Activated naive CD8-positive, alpha-beta T cell treated with anti-CD3 and anti-CD28 coated beads, Interleukin-2, amount 50 U/mL, for 16 hours (primary cell): ENCODE data around the gene RHOF.

ENCODE experiments used
- DNase-seq: peaks from one replicate; pipeline ENCODE4 v3.0.0-alpha.2; 2020; ENCODE audit warnings: low read depth, low spot score

The RHOF gene, protein sequence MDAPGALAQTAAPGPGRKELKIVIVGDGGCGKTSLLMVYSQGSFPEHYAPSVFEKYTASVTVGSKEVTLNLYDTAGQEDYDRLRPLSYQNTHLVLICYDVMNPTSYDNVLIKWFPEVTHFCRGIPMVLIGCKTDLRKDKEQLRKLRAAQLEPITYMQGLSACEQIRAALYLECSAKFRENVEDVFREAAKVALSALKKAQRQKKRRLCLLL

DNA sequence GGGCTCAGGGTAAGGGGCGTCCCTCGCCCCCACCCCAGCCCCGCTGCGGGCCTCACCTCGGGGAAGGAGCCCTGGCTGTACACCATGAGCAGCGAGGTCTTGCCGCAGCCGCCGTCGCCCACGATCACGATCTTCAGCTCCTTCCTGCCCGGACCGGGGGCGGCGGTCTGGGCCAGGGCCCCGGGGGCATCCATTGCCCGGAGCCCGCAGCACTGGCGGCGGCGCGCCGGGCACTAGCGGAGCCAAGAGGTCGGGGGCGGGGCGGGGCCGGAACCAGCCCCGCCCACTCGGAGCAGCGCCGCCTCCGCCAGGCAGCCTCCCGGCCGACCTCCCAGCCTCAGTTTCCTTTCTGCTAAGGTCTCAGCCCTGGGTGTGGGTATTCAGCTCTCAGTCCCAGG is at the start of gene RHOF:
RHOF (minus strand) TSS at position 249 of the 398 bp plus-strand sequence; CDS start at position 194, 55 bp downstream.
- no peak for DNase-seq

DNA sequence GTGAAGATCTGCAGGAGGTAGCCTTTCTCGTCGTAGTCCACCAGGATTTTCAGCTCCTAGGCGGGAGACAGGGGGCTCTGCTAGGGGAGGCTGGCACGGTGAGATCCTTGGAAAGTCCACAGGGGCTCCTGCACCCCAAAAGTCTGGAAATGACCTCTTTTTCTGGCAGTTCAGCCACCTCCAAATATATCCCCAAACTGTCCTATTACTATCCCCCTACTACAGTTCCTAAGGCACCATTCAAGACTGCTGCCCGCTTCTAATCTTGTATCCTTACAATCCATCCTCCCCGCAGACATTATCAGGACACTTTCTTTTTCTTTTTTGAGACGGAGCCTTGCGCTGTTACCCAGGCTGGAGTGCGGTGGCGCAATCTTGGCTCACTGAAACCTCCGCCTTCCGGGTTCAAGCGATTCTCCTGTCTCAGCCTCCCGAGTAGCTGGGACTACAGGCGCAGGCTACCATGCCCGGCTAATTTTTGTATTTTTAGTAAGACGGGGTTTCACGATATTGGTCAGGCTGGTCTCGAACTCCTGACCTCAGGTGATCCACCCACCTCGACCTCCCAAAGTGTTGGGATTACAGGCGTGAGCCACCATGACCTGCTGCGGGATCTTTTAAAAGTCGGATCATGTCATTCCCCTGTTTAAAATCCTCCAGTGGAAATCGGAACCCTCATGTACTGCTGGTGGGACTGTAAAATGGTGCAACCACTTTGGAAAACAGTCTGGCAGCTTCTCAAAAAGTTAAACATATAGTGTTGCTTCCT is 46.7 kb upstream of the RHOF start:
- no peak for DNase-seq

DNA sequence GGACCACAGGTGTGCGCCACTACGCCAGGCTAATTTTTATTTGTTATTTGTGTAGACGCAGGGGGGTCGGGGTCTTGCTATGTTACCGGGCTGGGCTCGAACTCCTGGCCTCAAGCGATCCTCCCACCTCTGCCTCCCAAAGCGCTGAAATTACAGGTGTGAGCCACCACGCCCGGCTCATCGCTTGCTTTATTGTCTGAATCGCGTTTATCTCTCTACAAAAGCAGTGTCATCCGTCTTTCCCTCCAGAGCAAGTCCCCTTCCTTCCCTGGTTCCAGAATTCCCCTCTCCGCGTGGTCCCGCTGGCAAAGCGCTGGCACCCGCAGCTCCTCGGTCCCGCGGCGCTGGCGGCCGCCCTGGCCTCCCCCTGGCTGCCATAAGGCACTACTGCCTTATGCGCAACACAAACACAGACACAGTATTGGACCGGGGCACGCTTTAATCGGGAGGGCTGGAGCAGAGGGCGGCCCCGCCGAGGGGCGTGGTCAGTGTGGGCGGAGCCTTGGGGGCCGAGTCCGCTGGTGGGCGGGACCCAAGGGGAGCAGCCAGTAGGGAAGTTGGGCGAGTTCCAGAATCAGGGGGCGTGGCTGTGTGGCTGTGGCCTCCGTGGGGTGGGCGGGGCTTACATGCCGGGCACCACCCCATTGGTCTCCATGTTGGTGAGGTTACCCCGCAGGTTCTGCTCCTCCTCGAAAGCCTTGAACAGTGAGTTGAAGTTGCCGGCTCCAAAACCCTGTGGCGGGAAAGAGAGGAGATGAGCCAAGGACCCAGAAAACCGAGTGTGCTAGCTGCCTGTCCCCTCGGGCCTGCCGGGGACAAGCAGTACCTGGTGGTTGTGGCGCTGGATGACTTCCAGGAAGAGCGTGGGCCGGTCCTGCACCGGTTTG is 45.9 kb upstream of the RHOF start:
- DNase-seq = peak; percentile 99

DNA sequence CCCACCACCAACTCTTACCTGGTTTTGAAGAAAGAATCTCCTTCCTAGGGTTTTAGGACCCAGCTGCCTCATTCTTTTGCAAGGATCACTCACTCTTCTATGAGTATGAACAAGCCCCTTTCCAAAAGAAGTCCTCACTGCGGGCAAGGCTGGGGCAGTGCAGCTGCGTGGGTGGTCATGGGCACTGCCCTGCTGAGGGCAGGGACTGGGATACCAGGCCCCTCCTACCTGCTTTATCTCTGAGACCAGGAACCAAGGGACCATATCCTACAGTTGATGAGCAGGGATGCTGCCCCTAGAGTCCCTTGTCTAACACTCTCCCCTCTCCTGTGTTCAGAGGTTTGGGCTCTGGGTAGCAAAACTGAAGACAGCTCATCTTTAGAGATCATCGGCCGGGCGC is 44.6 kb upstream of the RHOF start:
- DNase-seq = no peak

DNA sequence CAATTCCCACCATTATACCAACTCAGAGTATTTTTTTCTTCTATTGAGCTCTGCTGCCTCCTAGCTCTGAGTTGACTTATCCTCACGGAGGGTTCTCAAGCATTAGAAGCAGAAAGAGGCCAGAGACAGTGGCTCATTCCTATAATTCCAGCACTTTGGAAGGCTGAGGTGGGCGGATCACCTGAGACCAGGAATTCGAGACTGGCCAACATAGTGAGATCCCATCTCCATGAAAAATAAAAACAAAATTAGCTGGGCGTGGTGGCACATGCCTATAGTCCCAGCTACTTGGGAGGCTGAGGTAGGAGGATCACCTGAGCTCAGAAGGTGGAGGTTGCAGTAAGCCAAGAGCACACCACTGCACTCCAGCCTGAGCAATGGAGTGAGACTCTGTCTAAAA is 44.2 kb upstream of the RHOF start:
- no peak for DNase-seq

DNA sequence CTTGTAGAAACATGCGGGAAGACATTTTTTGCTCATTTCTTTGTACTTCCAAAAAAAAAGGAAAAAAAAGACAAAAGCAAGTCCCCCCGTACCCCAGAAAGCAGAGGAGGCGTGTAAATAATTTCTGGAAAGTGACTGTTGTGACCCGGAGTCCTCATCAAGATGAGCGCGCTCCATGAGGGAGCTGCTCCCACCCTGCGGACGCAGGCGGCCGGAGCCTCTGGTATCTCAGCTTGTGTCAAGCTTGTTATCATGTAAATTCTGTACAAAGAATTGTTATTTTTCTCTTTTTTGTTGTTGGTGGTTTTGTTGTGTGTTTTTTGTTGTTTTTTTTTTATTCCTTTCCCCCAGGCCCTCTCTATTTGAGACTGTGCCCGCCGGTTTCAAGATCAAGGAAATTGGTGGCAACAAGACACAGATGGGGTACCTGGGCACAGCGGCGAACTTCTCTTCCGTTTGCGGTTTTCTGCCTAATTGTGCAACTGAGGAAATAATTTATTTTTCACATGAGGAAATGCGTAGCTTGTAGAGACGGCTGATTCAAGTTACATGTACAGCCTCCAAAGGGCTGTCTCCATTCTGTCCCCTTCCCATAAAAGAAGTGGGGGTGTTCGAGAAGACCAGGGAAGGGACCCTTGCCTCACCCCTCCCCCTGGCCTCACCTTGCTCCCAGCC is 38.2 kb upstream of the RHOF start:
- DNase-seq = no peak

DNA sequence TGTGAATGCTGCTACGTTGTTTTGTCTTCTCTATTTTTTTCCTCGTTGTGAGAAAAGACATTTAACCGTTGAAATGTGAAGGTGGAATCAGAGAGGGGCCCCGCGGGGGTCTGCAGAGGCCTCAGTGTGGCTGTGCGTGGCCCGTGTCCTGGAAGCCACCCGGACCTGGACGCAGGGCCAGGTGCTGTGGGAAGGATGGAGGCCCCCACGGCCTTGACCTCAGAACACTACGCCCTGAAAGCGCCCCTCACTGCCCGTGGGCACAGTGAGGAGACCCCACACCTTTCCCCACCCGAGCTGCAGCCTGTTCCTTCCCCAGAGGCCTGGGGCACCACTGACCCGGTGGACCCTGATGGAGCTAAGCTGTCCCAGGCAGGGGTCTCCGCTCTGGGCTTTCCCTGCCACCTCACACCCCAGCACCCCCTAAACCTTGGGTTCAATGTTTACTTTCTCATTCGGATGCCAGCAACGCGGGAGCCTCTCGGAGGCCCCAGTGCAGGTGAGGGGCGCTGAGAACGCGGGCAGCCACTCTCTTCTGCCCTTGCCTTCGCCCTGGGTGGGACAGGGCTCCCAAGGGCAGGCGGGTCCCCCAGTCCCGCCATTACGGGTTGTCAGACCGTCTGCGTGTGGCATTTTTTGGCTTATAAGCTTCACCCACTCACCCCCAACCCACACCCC is 37.2 kb upstream of the RHOF start:
- no peak for DNase-seq

DNA sequence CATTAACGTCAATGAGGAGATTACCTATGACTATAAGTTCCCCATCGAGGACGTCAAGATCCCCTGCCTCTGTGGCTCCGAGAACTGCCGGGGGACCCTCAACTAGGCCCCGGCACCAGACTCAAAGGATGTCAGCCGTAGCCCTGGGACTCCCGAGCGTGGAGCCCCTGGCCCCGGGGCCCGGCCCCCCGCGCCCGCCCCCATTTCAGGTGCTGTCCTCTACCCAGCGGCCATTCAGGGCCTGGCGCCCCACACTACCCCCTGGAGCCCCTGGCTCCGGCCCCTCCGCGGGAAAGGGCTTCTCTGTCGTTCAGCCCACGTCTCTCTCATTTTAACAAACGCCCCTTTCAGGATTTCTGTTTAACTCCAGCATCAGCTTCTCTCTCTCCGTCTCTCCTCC is 36.6 kb upstream of the RHOF start:
- DNase-seq = no peak

DNA sequence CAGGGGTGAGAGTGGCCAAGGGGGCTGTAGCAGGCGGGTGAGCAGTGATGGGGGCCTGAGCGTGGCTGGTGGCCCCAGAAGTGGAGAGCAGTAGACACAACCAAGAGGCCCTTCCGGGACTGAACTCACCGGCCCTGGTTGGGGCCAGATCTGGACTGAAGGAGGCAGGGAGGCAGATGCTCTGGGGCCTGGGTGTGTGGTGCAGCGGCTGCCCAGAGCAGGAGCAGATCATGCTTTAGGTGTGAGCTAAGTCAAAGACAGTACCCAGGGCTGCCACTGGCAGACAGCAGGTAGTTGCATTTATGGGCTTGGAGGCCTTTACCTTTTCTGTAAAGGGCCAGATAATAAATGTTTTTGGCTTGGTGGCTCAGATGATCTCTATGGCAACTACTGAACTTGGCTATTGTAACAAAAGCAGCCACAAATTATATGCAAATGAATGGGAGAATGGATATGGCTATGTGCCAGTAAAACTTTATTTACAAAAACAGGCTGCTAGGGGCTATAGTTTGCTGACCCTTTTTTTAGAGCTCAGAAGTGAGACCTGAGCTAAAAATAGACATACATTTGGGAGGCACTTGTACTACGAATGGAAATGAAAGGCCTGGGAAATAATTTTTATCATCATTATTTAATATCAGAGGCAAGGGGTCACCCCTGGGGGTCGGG is 35.9 kb upstream of the RHOF start:
- no peak for DNase-seq

DNA sequence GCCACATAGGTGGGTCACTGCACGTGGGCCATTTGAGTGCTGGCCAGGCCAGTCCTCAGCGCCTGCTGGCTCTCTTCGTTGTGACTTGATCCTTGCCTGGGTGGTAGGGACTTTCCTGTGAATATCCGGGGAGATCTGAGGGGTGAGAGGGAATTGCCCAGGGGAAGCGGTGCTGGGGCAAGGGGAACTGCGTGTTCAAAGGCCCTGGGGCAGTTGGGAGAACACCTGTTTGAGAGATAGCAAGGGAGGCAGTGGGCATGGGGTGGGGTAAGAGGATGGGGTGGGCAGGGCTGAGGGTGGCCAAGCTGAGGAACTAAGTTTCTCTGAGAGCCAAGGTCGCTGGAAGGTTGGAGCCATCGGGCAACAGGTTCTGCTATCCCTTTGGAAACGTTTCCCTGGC is 35.3 kb upstream of the RHOF start:
- DNase-seq = no peak

DNA sequence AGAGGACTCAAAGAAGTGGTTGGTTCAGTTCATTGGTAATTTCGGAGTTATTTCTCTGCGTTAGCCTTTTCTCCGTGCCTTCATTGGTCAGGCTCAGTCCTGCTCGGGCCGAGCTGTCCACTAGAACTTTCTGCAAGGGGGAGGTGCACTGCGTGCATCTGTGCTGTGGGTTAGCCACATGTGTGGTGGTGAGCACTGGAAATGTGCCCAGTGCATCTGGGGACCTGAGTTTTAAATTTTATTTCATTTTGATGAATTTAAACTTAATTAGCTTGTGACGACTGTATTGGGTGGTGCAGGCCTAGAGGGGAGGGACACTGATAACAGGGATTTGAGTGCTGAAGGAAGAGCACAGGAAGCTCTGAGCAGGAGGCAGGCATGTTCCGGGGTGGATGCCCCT is 34.8 kb upstream of the RHOF start:
- no peak for DNase-seq

DNA sequence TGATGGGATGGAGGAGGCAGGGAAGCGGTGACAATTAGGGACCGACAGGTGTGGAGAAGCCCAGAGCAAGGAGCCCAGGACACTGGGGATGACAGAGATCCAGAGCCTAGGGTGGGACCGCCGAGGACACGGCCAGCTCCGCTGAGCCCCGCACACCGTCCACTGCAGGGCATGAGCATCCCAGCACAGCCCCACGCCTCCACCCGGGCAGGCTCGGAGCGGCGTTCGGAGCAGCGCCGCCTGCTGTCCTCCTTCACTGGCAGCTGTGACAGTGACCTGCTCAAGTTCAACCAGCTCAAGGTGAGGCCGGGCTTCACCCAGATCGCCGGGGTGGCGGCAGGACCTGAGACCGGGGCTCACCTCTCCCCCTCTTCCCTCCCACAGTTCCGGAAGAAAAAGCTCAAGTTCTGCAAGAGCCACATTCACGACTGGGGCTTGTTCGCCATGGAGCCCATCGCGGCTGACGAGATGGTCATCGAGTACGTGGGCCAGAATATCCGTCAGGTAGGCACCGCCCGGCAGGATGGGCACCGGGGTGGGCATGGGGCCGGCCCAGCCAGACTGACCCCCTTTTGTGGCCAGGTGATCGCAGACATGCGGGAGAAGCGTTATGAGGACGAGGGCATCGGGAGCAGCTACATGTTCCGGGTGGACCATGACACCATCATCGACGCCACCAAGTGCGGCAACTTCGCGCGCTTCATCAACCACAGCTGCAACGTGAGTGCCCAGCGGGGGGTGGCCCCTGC is 34.0 kb upstream of the RHOF start:
- DNase-seq = no peak

DNA sequence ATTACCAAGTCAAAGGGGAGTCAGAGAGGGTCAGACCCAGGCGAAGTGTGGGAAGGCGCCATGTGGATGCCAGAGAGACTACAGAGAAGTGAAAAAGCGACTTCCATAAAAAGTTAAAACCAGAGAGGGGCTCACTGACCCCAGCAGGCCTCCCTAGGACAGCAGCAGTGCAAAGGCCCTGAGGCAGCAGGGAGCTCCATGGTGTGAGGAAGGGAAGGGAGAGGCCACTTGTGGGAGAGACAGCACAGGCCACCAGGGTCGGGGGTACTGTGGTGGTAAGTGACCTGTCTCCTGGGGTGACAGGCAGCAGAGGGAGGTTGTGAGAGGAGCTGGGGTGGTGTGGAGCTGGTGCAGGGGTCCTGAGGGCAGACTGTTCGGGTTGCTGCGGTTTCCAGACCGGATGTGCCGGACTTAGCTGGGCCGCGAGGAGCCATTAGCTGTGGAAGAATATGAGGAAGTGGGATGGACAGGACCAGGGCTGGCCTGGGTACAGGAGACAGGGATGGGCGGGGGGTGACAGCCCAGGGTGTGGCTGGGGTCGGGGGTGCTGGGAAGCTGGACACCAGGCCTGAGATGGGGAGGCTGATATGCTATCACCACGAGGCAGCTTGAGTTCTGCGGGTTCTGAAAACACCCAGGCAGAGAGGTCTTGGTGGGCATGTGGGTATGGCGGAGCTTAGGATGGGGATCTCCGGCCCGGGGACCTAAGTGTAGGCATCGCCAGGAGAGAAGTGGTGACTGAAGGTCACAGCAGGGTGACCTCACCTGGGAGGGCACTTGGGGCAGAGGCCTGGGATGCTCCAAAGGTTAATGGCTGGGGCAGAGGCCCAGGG is 33.0 kb upstream of the RHOF start:
- no peak for DNase-seq

DNA sequence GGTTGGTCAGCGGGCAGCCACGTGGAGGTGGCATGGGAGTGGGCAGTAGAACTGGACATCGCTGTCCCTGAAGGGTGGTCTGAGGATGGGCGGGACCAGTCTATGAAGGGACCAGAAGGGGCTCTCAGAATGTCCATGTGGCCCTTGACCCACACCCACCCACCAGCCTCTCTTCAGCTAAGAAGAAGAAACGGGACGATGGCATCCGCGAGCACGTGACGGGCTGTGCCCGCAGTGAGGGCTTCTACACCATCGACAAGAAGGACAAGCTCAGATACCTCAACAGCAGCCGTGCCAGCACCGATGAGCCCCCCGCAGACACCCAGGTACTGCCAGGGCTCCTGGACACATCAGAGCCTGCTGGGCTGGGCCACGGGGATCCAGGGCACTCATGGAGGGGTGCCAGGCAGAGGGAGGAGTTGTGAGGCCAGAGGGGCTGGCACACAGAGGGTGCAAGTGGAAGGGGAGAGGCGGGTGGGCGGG is 31.6 kb upstream of the RHOF start:
- DNase-seq = no peak

DNA sequence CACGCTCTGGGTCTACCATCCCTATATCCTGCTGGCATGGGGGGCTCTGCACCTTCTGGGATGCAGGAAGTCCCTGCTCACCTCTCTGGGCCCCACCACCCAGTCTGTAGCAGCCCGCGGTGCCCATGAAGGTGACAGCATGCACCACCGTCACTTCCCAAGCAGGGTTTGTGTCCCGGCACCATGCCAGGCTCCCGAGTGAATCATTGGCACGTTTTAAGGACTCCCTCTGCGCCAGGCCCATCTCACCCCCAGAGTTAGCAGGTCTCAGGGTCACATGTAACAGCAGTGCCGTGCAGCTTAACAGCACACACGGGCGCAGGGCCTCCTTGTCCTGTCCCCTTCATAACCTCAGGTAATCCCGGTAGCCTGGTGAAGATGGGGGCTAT is 30.2 kb upstream of the RHOF start:
- no peak for DNase-seq

DNA sequence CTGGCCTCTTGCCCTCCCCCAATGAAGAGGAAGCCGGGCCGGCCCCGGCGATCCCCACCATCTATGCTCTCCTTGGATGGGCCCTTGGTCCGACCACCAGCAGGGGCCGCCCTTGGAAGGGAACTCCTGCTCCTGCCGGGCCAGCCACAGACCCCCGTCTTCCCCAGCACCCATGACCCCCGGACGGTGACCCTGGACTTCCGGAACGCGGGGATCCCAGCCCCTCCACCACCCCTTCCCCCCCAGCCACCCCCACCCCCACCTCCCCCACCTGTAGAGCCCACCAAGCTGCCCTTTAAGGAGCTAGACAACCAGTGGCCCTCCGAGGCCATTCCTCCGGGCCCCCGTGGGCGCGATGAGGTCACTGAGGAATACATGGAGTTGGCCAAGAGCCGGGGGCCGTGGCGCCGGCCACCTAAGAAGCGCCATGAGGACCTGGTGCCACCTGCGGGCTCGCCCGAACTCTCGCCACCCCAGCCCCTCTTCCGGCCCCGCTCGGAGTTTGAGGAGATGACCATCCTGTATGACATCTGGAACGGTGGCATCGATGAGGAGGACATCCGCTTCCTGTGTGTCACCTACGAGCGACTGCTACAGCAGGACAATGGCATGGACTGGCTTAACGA is 29.7 kb upstream of the RHOF start:
- no peak for DNase-seq

DNA sequence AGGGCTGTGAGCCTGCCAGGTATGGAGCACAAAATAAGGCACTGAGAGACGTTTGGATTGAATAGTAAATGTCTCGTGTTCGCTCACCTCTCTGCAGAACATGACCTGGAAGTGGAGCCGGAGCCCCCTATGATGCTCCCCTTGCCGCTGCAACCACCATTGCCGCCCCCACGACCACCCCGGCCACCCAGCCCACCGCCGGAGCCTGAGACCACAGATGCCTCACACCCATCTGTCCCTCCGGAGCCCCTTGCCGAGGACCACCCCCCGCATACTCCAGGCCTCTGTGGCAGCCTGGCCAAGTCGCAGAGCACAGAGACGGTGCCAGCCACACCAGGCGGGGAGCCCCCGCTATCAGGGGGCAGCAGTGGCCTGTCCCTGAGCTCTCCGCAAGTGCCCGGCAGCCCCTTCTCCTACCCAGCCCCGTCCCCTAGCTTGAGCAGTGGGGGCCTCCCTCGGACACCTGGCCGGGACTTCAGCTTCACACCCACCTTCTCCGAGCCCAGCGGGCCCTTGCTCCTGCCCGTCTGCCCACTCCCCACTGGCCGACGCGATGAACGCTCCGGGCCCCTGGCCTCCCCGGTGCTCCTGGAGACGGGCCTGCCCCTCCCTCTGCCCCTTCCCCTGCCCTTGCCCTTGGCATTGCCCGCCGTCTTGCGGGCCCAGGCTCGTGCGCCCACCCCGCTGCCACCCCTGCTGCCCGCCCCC is 29.1 kb upstream of the RHOF start:
- DNase-seq = no peak

DNA sequence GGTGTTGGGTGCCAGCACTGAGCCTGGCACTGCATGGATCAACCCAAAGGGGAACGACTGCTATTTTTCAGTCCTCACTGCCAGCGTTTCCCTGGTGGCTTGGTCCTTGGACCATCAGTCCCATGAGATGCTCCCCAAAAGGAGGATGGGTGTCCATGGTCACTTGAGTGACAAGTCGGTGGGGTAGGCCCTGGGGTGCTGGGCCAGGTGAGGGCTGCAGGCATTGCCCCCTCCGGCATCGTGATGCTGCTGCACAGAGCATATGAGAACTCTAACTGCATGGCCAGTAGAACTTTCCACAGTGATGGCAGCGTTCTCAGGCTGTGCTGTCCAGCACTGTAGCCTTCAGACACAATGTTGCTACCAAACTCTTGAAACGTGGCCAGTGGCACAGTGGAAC is 26.6 kb upstream of the RHOF start:
- DNase-seq = no peak
